GM12874 (cell line): Measurements from ENCODE around the gene EPHB1.

Experiments used
- CTCF ChIP-seq: IDR thresholded peaks from 2 replicates; pipeline ENCODE4 v1.5.1; 2011; ENCODE audit warnings: low read depth, mild to moderate bottlenecking, control low read depth, low read length, moderate library complexity; ENCODE audit not compliant: insufficient read depth

Gene EPHB1

DNA sequence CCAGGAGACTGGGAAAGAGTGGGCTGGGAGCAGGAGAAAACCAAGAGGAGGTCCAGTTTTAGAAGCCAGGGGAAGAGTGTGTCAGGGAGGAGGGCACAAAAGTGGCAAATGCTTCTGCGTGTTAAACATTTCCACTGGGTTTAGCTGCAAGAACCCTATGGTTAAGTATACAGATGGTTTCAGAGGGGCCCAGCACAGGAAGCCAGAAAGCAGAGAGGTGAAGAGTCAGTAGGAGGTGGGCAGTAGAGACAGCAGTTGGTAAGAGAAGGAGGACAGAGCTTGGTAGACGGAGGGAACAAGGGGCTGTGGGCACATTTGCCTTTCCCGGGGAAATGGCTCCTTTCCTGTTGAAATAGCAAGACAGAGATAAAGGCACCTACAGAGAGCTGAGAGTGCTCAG, 133.8 kb downstream of the EPHB1 start:
- no peak for TF ChIP-seq CTCF

GRCh38 chr3:134929976-134930375, 134.9 kb downstream of the EPHB1 start:
- no peak for TF ChIP-seq CTCF

DNA sequence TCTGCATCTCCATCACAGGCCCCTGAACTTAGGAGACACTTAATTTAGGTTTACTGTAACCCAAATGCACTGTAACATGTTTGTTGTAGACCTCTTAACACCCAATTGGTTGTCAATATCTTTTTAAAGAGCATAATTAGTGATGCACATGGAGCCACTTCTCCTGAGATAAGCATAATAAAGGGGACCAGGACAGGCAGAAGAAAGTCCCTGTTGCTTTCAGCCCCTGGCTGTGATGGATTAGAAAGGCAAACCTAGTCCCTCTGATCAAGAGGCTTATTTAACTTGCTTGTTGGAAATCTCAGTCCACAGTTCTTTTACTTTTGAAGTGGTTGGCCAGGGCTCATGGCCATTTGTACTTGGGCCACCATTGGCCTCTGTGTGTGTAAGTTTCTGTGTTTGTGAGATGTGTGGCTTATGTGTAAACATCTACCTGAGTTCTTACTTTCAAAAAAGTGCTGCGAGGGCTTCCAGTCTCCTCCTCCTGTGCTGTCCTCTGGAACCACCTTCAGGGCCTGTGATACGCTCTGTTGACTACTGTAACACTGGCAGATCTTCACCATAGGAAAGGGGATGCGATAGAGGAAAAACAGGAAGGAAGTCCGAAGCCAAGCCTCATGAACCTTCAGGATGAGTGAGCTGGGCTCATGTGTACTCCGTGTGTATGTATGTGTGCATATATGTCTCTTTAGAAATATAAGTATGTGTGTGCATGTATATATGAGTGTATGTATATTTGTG, 136.2 kb downstream of the EPHB1 start:
- TF ChIP-seq CTCF: no peak

- no peak for TF ChIP-seq CTCF
Observed at GRCh38 chr3:134932035-134932434, 137.0 kb downstream of the EPHB1 start.

DNA sequence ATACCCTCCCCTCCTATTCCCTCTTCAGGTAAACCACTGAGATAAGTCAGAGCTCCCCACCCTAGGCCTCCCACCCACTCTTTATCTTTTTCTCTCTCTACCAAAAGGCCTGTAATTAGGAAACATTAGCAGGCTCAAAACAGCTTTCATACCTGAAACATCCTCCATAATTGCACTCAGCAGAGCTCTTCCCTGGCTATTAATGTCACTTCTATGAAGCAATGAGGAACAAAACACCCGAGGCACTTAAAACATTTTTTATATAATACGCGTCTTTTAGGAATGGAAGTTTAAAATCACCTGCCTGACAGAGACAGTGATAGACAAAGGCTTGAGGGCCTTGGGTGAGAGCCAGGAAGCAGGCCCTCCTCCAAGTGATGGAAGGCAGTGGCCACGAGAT, 138.9 kb downstream of the EPHB1 start:
- no peak for TF ChIP-seq CTCF

- no peak for TF ChIP-seq CTCF
Observed at GRCh38 chr3:134934933-134935332, 139.9 kb downstream of the EPHB1 start.

DNA sequence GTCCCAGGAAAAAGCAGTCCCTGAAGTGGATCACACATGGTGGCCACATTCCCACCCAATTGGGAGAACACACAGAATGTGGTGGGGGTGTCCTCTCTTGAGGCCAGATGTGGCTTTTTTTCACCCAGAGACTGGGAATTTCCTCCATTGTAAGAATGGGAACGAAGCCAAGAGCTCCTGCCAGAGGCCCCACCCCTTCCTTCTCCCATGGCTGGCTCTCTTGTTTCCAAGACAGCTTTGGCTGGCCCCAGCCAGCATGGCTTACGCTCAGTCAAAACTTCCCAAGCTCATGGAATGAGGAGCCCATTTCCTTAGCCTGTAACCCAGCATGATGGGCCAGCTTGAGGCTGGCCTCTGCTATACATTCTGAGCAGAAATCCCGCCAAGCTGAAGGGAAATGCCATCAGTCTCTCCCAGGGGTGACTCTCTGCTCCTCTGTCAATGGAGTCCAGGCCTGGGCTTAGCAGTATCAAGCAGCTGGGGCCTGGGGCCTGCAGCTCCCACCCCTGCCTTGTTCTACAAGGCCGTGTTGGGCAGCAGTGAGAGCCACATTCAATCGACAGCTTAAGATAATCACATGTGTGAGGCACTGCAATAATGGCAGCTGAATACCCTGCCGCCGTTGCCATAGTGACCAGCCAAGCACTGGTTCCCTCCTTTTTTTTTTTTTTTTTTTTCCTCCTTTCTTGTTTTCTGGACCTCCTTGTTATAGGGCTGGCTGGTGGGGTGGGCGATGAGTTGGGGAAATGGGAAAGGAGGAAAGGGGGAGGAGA, 142.4 kb downstream of the EPHB1 start:
- no peak for TF ChIP-seq CTCF
